Aorta (tissue), 5 donors: ENCODE data around the gene SMC1B. TPM values are rescaled to one million over a fixed set of nuclear protein-coding genes. Genes with fewer than 3 reads are reported as not detected.
"Not testable (repeated sequence)": the region's sequence is repeated elsewhere in the genome, so short reads cannot be mapped to it uniquely, and the experiment has no call there.

ENCODE experiments used
- ATAC-seq: fragments of 200-7000 bp; cut with Tn5 transposase; one replicate; pipeline ENCODE4 v1.9.1; 2022; ENCODE audit warnings: moderate library complexity; ENCODE audit not compliant: low FRiP score
- DNase-seq, 2 donors: peaks; one replicate each; pipeline ENCODE4 v3.0.0-alpha.2; 2020
- H3K27ac ChIP-seq, 2 donors: one replicate each; pipeline ENCODE4 v1.5.1; 2013; ENCODE audit warnings: low read length in 2 of 2, mild to moderate bottlenecking in 2 of 2, moderate library complexity in 2 of 2, control low read depth in 1 of 2, inconsistent platforms in 1 of 2, low read depth in 1 of 2
- H3K27me3 ChIP-seq, 2 donors: one replicate each; pipeline ENCODE4 v1.6.1; 2013; ENCODE audit warnings: control low read depth in 1 of 2, low read length in 1 of 2, mild to moderate bottlenecking in 1 of 2, moderate library complexity in 1 of 2; ENCODE audit not compliant: insufficient read depth in 2 of 2, control insufficient read depth in 1 of 2
- H3K36me3 ChIP-seq, 2 donors: one replicate each; pipeline ENCODE4 v1.6.1; 2013; ENCODE audit warnings: control low read depth in 1 of 2, low read length in 1 of 2, mild to moderate bottlenecking in 1 of 2; ENCODE audit not compliant: insufficient read depth in 2 of 2, control insufficient read depth in 1 of 2
- H3K4me1 ChIP-seq, 2 donors: one replicate each; pipeline ENCODE4 v1.6.1; 2013; ENCODE audit warnings: low read length in 2 of 2, control low read depth in 1 of 2, mild to moderate bottlenecking in 1 of 2, moderate library complexity in 1 of 2; ENCODE audit not compliant: insufficient read depth in 2 of 2, control insufficient read depth in 1 of 2
- H3K4me3 ChIP-seq, 2 donors: one replicate each; pipeline ENCODE4 v1.5.1; 2013; ENCODE audit warnings: low read length in 2 of 2, control low read depth in 1 of 2, mild to moderate bottlenecking in 1 of 2
- H3K9me3 ChIP-seq: one replicate; pipeline ENCODE4 v1.6.1; 2013; ENCODE audit warnings: mild to moderate bottlenecking, low read length; ENCODE audit not compliant: control insufficient read depth
- WGBS, 2 donors: extraction: QIAGEN DNeasy Blood & Tissue Kit; methylation state at CpG; one replicate each; pipeline ENCODE4 v1.1.7; 2013; 5-methylcytosine and 5-hydroxymethylcytosine counted together
- intact Hi-C, 2 donors: fragments of 100-400 bp; cut with DNase I; formaldehyde crosslinking; loops; one replicate each; pipeline versions ENCODE4 v1.14.2 to v1.15.0; 2022
- polyA plus RNA-seq, 2 donors: library from polyadenylated mRNA; stranded (reverse); fragments of 200-250 nt; gene quantifications; one replicate each; pipeline ENCODE4 v1.2.3, GENCODE V29; 2013
- total RNA-seq, 2 donors: library from RNA; stranded (reverse); fragmentation: NEBNext Ultra II Directional; extraction: Animal tissue kit (Norgen Biotek cat#: 25700); gene quantifications; one replicate each; pipeline ENCODE4 v1.2.1, GENCODE V29; 2021
- donor health status: healthy with polysubstance abuse.
- donor health status: Bipolar disorder and iron deficiency.
- donor health status: DM: no; HTN: no; CAD: no.
- donor health status: DM: no; HTN: no; CAD: no.
- donor health status: DM: yes; HTN: yes; CAD: no.

The SMC1B gene
- total and polyA plus RNA-seq, 4 donors: not detected

DNA sequence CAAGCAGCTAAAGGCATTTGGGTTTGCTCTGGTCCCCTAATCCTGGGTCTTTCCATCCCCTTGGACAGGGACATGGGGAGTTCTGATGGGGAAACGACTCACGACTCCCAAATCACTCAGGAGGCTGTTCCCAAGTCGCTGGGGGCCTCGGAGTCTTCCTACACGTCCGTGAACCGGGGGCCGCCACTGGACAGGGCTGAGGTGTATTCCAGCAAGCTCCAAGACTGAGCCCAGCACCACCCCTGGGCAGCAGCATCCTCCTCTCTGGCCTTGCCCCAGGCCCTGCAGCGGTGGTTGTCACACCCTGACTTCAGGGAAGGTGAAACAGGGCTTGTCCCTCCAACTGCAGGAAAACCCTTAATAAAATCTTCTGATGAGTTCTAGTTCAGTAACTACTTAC is 117.9 kb downstream of the SMC1B start:
- Histone ChIP-seq H3K9me3 (no peaks in the 10 kb centered on the region), H3K27me3 (no peaks in the 10 kb centered on the region), H3K4me1 (no peaks in the 10 kb centered on the region), H3K36me3 (no peaks in the 10 kb centered on the region), H3K27ac (no peak overlapping the region), H3K4me3 (no peak overlapping the region)
- 85 to 86% methylated on average over 9 of the region's 9 CpGs for WGBS, 2 donors
- ATAC-seq (no peak), DNase-seq (no peak)
- intact Hi-C loops: no loop called here

DNA sequence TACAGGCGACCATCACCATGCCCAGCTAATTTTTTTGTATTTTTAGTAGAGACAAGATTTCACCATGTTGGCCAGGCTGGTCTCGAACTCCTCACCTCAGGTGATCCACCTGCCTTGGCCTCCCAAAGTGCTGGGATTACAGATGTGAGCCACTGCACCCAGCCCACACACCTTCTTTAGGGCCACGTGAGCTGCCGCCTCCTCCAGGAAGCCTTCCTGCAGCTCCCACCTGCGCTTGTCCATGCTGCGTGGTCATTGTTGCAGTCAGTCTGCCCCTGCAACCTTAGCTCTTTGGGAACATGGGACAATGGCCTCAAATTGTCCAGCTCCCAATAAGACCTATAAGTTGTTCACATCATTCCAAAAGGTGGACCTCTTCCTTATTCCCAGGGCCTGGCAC is 118.4 kb downstream of the SMC1B start:
- DNase-seq, H3K4me1 ChIP-seq, H3K27ac ChIP-seq, H3K4me3 ChIP-seq, H3K36me3 ChIP-seq, ATAC-seq, H3K27me3 ChIP-seq, H3K9me3 ChIP-seq, intact Hi-C loops: not testable (repeated sequence)
- WGBS, 2 donors: 94 to 97% methylated on average over 6 of the region's 6 CpGs

Other genes with a start within 250 kb of the SMC1B start
- 10 to 100 TPM; 33.2 to 49.7 TPM for gene NUP50, start 249.7 kb downstream of the SMC1B start, total RNA-seq
- gene NUP50, start 249.7 kb downstream of the SMC1B start, polyA plus RNA-seq: 1 to 10 TPM; 5.6 to 5.9 TPM
- gene KIAA0930, start 172.7 kb downstream of the SMC1B start, total RNA-seq: 100 to 1,000 TPM in 1 of 2 donors, 10 to 100 TPM in 1; 46.9 to 101 TPM
- gene KIAA0930, start 172.7 kb downstream of the SMC1B start, polyA plus RNA-seq: 10 to 100 TPM; 36.6 to 83.7 TPM
- not detected for gene UPK3A, start 128.7 kb downstream of the SMC1B start, total RNA-seq
- gene UPK3A, start 128.7 kb downstream of the SMC1B start, polyA plus RNA-seq: not detected
- gene FAM118A, start 103.7 kb downstream of the SMC1B start, total RNA-seq: 10 to 100 TPM; 59.2 to 66.7 TPM
- 100 to 1,000 TPM in 1 of 2 donors, 1 to 10 TPM in 1; 8.6 to 320 TPM for gene FAM118A, start 103.7 kb downstream of the SMC1B start, polyA plus RNA-seq
- 1 to 10 TPM in 1 of 2 donors, under 1 TPM in 1; 0.55 to 1.2 TPM for gene RIBC2, start 94 bp upstream of the SMC1B start, total RNA-seq
- under 1 TPM in 1 of 2 donors, not detected in 1; 0.31 TPM for gene RIBC2, start 94 bp upstream of the SMC1B start, polyA plus RNA-seq
- 1,000 to 10,000 TPM in 1 of 2 donors, 100 to 1,000 TPM in 1; 500 to 1,512 TPM for gene FBLN1, start 89.3 kb upstream of the SMC1B start, total RNA-seq
- gene FBLN1, start 89.3 kb upstream of the SMC1B start, polyA plus RNA-seq: 100 to 1,000 TPM in 1 of 2 donors, 10 to 100 TPM in 1; 48.1 to 283 TPM